Activated gamma-delta T cell treated with anti-CD3 and anti-CD28 coated beads, Interleukin-2, amount 50 U/mL, for 16 hours (primary cell): ENCODE measurements around the gene AAK1.

Source experiments
- DNase-seq: peaks from one replicate; pipeline ENCODE4 v3.0.0-alpha.2; 2020; ENCODE audit warnings: low read depth

Gene AAK1

GRCh38 chr2:69538249-69538648 lies 105.3 kb downstream of the AAK1 start:
- DNase-seq, result no peak

DNA sequence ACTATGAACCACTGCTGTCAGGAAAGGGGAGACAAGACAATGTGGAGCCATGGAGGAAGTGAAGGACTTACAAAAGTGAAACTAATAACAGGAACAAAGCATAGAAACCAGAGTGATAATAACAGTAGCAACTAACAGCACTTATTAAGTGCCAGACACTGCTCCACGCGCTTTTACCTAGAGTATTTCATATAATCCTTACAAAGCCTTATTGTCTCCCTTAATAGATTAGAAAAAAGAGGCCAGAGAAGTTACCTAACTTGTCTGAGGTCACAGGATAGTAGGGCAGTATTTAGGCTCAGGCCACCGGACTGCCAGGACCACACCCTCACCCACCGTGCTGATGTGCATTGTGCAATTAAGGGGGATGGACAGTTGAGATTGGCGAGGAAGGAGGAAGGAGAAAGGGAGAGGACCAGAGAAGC lies 107.7 kb downstream of the AAK1 start:
- DNase-seq, result no peak

DNA sequence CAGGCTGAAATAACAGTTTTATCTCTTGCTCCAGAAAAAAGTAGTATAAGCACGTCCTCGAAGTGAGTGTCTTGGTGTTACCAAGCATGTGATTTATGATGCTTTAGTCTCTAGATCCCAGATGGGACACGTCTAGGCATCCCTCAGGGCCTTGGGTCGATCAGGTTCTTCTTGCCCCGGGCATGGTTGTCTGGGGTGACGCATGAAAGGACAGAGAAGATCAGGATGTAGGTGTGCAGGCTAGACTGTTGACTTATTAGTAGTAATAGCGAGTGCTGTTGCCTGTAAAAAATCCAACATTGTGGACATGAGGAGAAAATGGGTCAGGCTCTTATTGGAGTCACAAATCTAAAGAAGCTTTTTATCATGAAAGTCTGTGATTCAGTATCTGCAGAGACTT lies 112.4 kb downstream of the AAK1 start:
- no peak for DNase-seq

DNA sequence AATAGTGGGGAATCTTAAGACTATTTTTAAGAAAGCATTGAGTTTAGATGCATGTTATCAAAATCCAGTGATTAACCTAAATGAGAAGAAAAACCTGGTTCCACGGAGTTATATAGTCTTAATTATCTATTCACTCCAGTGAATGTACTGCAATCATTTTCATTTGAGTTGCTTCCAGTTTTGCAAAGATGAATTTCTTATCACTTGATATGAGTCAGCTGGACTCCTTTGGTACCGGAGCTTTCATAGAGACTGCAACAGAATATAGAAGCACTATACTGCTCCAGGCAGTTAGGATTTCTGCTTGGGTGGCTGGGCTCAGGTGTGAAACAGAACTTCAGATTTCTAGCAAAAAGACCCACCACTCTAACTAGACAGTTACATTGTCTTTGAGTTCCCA lies 114.1 kb downstream of the AAK1 start:
- no peak for DNase-seq

- DNase-seq, result no peak
These were observed 118.3 kb downstream of the AAK1 start for GRCh38 chr2:69525261-69525660.

DNA sequence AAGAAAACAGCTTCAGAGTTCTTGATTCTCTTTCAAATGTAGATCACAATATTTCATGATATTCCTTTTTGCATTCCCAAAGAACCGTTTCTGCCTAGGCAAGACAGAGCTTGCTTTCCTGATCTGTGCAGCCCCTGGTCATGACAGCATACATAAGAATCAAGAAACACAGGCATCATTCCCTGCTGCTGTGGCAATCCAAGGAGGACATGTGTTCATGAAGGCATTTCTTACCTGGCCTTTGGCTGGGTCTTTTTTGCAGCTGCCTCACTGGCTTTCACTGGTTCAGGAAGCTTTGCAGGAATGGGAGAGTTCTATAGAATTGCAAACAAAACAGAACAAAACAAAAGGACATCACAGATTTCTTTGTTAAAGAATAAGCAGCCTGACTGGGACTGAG lies 118.7 kb downstream of the AAK1 start:
- DNase-seq, result no peak

GRCh38 chr2:69521747-69522146 lies 121.8 kb downstream of the AAK1 start:
- no peak for DNase-seq

DNA sequence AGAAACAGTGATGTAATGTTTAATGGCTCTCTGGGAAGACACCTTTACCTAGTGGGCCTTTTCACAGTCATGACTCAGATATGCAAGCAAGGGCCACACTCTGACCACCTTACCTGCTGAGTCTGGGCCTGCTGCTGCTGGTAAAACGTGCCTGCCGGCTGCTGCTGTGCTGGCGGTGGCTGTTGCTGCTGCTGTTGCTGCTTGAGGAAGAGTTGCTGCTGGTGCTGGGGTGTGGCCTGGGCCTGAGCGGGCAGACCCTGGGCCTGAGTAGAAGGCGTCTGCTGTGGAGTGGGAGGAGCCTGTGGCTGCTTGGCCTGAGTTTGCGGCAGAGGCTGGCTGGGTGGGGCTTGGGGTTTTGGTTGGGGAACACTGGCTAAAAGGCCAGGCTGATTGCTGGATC lies 124.7 kb downstream of the AAK1 start:
- no peak for DNase-seq

DNA sequence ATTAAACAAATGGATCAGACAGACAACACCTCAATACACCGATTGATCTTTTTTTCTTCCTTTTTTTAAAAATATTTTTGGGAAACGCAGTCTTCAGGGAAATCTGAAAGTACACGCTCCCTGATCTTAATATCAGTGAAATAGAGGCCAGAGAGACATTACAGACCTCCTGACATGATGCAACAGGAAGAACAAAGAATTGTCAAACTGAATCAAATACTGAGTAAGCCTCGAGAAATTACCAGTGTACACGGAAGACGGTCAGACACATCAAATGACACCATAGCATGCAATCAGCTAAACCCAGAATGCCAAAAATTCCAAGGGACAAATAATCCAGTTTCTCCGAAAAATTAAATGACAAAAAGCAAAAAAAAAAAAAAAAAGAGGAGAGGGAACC lies 126.1 kb downstream of the AAK1 start:
- DNase-seq, result no peak

GRCh38 chr2:69514819-69515218 lies 128.7 kb downstream of the AAK1 start:
- DNase-seq, result no peak

GRCh38 chr2:69514406-69514805 lies 129.1 kb downstream of the AAK1 start:
- no peak for DNase-seq

DNA sequence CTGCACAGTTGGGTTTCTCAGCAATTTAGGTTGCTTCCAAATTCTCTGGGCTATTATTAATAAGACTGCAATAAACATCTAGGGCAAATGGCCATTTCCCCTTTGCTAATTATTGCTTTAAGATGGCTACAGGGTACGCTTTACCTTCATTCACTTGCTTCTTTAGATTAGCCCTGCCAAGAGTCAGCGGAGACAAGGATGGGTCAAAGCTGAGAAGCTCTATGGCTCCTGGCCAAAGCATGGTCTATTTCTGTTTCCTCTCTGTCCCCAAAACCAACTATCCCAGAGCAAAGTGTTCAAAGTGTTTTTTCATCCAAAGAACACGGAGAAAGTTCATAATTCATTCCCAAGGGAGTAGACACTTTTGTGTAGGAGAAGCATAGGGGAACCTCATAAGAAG lies 131.1 kb downstream of the AAK1 start:
- no peak for DNase-seq

GRCh38 chr2:69510204-69510603 lies 133.3 kb downstream of the AAK1 start:
- no peak for DNase-seq

DNA sequence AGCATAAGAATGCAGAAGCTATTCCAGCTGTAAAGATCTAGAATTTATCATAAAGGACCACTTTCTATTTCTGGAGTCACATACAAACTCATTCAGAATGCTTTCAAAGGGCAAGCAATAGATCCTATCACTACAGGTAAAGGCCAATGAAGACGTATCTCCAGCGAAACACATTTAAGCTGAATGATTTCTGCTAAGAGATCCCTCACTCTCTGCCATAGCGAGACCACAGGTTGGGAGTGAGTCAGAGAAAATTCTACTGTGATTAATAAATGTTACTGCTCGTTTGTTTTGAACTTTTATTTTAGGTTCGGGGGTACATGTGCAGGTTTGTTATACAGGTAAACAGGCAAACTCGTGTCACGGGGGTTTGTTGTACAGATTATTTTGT lies 133.8 kb downstream of the AAK1 start:
- DNase-seq, result no peak

GRCh38 chr2:69509011-69509749 lies 134.4 kb downstream of the AAK1 start:
- no peak for DNase-seq

DNA sequence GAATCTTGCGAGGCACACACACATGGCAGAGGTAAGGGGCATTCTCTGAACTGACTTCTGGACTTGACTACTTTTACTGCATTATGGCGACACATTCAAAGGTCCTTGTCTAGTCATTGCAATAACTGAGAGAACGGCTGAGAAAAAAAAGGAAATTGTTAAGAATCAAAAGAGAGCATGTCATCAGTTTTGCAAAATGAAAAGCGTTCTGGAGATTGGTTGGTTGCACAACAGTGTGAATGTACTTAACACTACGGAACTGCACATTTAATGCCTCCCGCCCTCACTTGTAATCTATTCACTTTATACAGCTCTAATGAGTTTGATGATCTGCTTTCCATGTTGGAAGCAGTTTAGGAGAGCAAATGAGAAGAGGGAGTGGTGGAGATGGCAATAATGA lies 137.8 kb downstream of the AAK1 start:
- no peak for DNase-seq

DNA sequence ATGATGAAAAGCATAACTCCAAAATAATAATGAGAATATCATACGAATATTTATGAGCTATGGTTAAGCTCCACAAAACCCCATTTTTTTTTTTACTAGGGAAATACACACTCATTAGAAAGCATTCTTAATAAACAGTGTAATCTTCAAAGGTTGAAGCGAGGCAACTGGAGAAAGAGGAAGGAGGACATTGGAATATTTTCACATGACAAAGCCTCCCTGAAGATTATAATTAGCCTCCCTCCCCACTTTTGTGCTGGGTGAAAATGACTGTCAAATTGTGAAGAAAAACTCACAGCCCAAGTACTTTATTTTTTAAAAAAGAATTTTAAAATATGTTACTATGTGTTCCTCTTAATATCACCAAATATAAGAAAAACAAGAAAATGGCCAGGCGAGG lies 142.2 kb downstream of the AAK1 start:
- no peak for DNase-seq

DNA sequence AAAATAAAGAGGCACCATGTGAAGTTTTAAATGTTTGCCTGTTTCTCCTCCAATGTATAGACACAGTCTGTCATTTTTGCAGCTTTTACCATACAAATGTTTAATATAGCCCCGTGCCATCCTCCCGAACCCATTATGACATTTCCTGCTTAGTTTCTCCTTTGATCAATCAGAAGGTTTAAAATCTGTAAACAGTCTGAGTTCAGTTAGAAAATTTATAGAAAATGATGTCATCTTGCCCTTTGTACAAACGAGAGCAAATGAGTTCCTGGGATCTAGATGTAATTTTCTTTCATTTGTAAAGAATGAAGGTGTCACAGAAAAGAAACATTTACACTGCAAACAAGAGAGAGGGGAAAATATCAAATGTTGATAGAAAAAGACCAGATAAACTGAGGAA lies 143.6 kb downstream of the AAK1 start:
- no peak for DNase-seq

DNA sequence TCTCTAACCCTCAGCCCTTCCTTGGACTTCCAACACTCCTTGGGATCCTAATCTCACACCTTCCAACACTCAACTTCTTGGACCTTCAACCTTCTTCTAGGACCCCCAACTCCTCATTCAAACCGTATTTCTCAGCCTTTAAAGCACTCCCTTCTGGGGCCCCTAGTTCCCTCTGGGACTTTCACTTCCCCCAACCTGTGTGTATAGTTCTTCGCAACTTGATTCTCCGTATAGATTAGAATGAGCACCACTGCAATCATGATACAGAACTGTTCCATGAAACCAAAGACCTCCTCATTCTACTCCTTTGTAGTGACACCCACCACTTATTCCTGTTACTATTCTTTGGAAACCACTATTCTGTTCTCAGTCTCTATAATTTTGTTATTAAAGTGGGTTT lies 144.3 kb downstream of the AAK1 start:
- DNase-seq, result no peak

GRCh38 chr2:69495861-69496260 lies 147.7 kb downstream of the AAK1 start:
- DNase-seq, result no peak

- DNase-seq, result no peak
These were observed 148.5 kb downstream of the AAK1 start for GRCh38 chr2:69495008-69495407.

DNA sequence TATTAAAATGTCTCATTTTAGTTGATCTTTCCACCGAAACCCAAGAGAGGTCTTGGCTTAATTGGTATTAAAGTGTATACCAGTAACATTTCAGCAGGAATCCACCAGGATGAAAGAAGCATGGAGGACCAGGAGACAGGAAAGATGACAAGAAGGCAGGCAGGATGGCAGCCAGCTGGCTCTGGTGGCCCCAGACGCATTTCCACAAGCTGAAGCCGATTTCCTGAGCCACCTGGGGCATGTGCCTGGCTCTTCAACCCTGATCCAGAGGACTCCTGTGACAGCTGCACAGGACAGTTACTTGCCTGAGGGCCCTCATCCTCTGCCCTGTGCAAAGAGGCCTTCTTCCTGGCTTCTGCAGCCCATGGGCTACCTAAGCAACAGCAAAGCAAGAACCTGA lies 149.4 kb downstream of the AAK1 start:
- DNase-seq, result no peak

- DNase-seq, result no peak
These were observed 150.3 kb downstream of the AAK1 start for GRCh38 chr2:69493268-69493667.

GRCh38 chr2:69491864-69492263 lies 151.7 kb downstream of the AAK1 start:
- no peak for DNase-seq

- DNase-seq, result no peak
These were observed 153.1 kb downstream of the AAK1 start for GRCh38 chr2:69490486-69490885.
